Measurements from ENCODE around the gene ABCA10. TPM values are rescaled to one million over a fixed set of nuclear protein-coding genes. Genes with fewer than 3 reads are reported as not detected.

ABCA10 gene
- total and polyA plus RNA-seq, 2 of the 13 experiments (the other 11 are each of a cell fraction or from before 2014, with no cell fraction given), result 0.02 to 0.08 TPM

GRCh38 chr17:69268543-69269014 is 40.0 kb upstream of the ABCA10 start (continued):
- TF ChIP-seq PCBP2 (optimal IDR thresholded peaks at IDR 0.05; ENCODE audit: low read depth, low read length, poor library complexity, severe bottlenecking) (no peak), ZNF367 (CRISPR knock-in tag; IDR thresholded peaks at IDR 0.05; ENCODE audit: borderline replicate concordance) (no peak), ONECUT2 (CRISPR knock-in tag; IDR thresholded peaks at IDR 0.05) (peak; percentile 81), XBP1 (CRISPR knock-in tag; IDR thresholded peaks at IDR 0.05) (no peak), E2F5 (CRISPR knock-in tag; conservative IDR thresholded peaks at IDR 0.05) (no peak), ZNF180 (CRISPR knock-in tag; IDR thresholded peaks at IDR 0.05; ENCODE audit: borderline replicate concordance, low read depth) (no peak), NR1H2 (CRISPR knock-in tag; IDR thresholded peaks at IDR 0.05; ENCODE audit: borderline replicate concordance, low read depth) (no peak), ATF6 (CRISPR knock-in tag; conservative IDR thresholded peaks at IDR 0.05) (no peak), RARG (CRISPR knock-in tag; IDR thresholded peaks at IDR 0.05; ENCODE audit: low read depth) (no peak), SRF (IDR thresholded peaks at IDR 0.05; ENCODE audit: low read depth, low read length) (no peak), TERF1 (CRISPR knock-in tag; IDR thresholded peaks at IDR 0.05) (no peak), ZNF691 (CRISPR knock-in tag; IDR thresholded peaks at IDR 0.05; ENCODE audit: borderline replicate concordance, low read depth) (no peak), ZNF275 (CRISPR knock-in tag; IDR thresholded peaks at IDR 0.05; ENCODE audit: borderline replicate concordance) (no peak), ZNF430 (CRISPR knock-in tag; IDR thresholded peaks at IDR 0.05) (no peak), ZNF7 (CRISPR knock-in tag; IDR thresholded peaks at IDR 0.05) (no peak), ARID3A (IDR thresholded peaks at IDR 0.05; ENCODE audit: low read depth, low read length) (peak; percentile 87), PRDM10 (CRISPR knock-in tag; IDR thresholded peaks at IDR 0.05; ENCODE audit: low read depth) (no peak; the same call in 1 of the 2 replicates)
